Heart right ventricle (tissue), 16 donors: Measurements from ENCODE around the gene CCDC201. TPM values are rescaled to one million over a fixed set of nuclear protein-coding genes. Genes with fewer than 3 reads are reported as not detected.
"Not testable (repeated sequence)": the region's sequence is repeated elsewhere in the genome, so short reads cannot be mapped to it uniquely, and the experiment has no call there.

ENCODE experiments used
- ATAC-seq, 8 donors: fragments of 200-7000 bp; cut with Tn5 transposase; one replicate each; pipeline ENCODE4 v1.9.1; 2020; ENCODE audit warnings: mild to moderate bottlenecking in 8 of 8, moderate library complexity in 8 of 8, moderate number of reproducible peaks in 1 of 8
- DNase-seq, 2 donors: peaks; one replicate each; pipeline ENCODE4 v3.0.0-alpha.2; 2020
- H3K27ac ChIP-seq, 10 donors: fragments of 200-600 bp; sonication (generic) in 2 of 10; one replicate each; pipeline versions ENCODE4 v1.5.0 to v1.8.0; 2020 to 2022; ENCODE audit warnings: mild to moderate bottlenecking in 3 of 10
- H3K27me3 ChIP-seq, 7 donors: fragments of 200-600 bp; one replicate each; pipeline ENCODE4 v1.8.0; 2021 to 2022; ENCODE audit warnings: mild to moderate bottlenecking in 2 of 7
- H3K36me3 ChIP-seq, 9 donors: fragments of 200-600 bp; sonication (generic) in 1 of 9; one replicate each; pipeline versions ENCODE4 v1.5.0 to v1.8.0; 2020 to 2022; ENCODE audit warnings: mild to moderate bottlenecking in 2 of 9
- H3K4me1 ChIP-seq, 9 donors: fragments of 200-600 bp; sonication (generic) in 1 of 9; one replicate each; pipeline versions ENCODE4 v1.5.0 to v1.8.0; 2020 to 2022; ENCODE audit warnings: mild to moderate bottlenecking in 4 of 9
- H3K4me3 ChIP-seq, 10 donors: fragments of 200-600 bp; sonication (generic) in 2 of 10; one replicate each; pipeline versions ENCODE4 v1.5.0 to v1.8.0; 2020 to 2022; ENCODE audit warnings: mild to moderate bottlenecking in 7 of 10, moderate library complexity in 2 of 10
- H3K9me3 ChIP-seq, 11 donors: fragments of 200-600 bp in 10 of 11; sonication (generic) in 2 of 11; one replicate each; pipeline versions ENCODE4 v1.5.0 to v1.8.0; 2013 to 2022; ENCODE audit warnings: mild to moderate bottlenecking in 2 of 11, control low read depth in 1 of 11, moderate library complexity in 1 of 11
- CTCF ChIP-seq, 9 donors: fragments of 200-600 bp; sonication (generic) in 2 of 9; IDR thresholded peaks; one replicate each; pipeline versions ENCODE4 v1.5.0 to v1.8.0; 2021 to 2022; ENCODE audit warnings: antibody characterized with exemption in 9 of 9, mild to moderate bottlenecking in 5 of 9, moderate library complexity in 1 of 9
- WGBS, 2 donors: extraction: QIAGEN DNeasy Blood & Tissue Kit; methylation state at CpG; one replicate each; pipeline ENCODE4 v1.1.7; 2013; ENCODE audit warnings: inconsistent platforms in 1 of 2; 5-methylcytosine and 5-hydroxymethylcytosine counted together
- intact Hi-C, 10 donors: fragments of 100-400 bp; cut with DNase I; formaldehyde crosslinking; loops; one replicate each; pipeline versions ENCODE4 v1.11.1 to v1.14.2; 2022
- polyA plus RNA-seq, 2 donors: library from polyadenylated mRNA; stranded (reverse); fragments of 200-250 nt; gene quantifications; one replicate each; pipeline ENCODE4 v1.2.3, GENCODE V29; 2013
- total RNA-seq, 10 donors: library from RNA; stranded (reverse); fragmentation: NEBNext Ultra II Directional in 3 of 10; extraction: Animal tissue kit (Norgen Biotek cat#: 25700) in 3 of 10; gene quantifications; one replicate each; pipeline versions ENCODE4 v1.2.1 to v1.2.4, GENCODE V29; 2021 to 2023
- donor health status: Arrhythmogenic right ventricular cardiomyopathy.
- donor health status: ischemic (EF 13 %, LVEDD 7.1; RV severe dilation, severe dysfunction).
- donor health status: healthy with polysubstance abuse.
- donor health status: DM: no; HTN: yes; CAD: no.
- donor health status: DM: no; HTN: no; CAD: no.
- donor health status: ischemic (EF 25% LVEDD 6.9; RV normal size, moderate dysfunction).
- donor health status: ischemic (EF 25% LVEDD 5.7; RV mildly dilated, moderate dysfunction).
- donor health status: healthy.
- donor health status: DM: yes; HTN: yes; CAD: no.
- donor health status: Ischemic cardiomyopathy.
- donor health status: ischemic (EF 35%, LVEDD 5.7; RV mildly dilated, moderate dysfunction).
- donor health status: nonischemic (EF 11% LVEDD 7.7; RV severe dilation, severe dysfunction).
- donor health status: DM: yes; HTN: yes; CAD: no.
- donor health status: PGD.
- donor health status: ischemic (EF 29% LVEDD 5.4; RV normal size, mild dysfunction).
- donor health status: nonischemic (EF 23%, LVEDD 6.1; RV moderate dilation, normal function).

CCDC201 gene
- total and polyA plus RNA-seq, 12 donors: not detected

GRCh38 chr7:45813771-45814170, 59.1 kb downstream of the CCDC201 start:
- peak in 1 of 2 donors; percentile 29 for DNase-seq
- intact Hi-C loops, H3K27me3 ChIP-seq, H3K4me1 ChIP-seq, H3K36me3 ChIP-seq, H3K9me3 ChIP-seq, H3K4me3 ChIP-seq, ATAC-seq: not testable (repeated sequence)
- 86 to 93% methylated on average over 18 of the region's 18 CpGs for WGBS, 2 donors
- H3K27ac ChIP-seq: peak overlapping the region in 2 of 10 donors; percentile 27 to 39

- Histone ChIP-seq H3K4me1 (no peaks in the 10 kb centered on the region), H3K4me3 (no peak overlapping the region), H3K36me3 (no peaks in the 10 kb centered on the region), H3K27ac (no peak overlapping the region), H3K27me3 (no peaks in the 10 kb centered on the region), H3K9me3 (no peaks in the 10 kb centered on the region)
- DNase-seq (no peak), ATAC-seq (no peak)
- TF ChIP-seq CTCF (IDR thresholded peaks at IDR 0.05): no peak
- intact Hi-C loops: no loop called here
- 93 to 97% methylated on average over 23 to 24 of the region's 24 CpGs for WGBS, 2 donors
Measured at GRCh38 chr7:45812946-45813345, 59.9 kb downstream of the CCDC201 start.

DNA sequence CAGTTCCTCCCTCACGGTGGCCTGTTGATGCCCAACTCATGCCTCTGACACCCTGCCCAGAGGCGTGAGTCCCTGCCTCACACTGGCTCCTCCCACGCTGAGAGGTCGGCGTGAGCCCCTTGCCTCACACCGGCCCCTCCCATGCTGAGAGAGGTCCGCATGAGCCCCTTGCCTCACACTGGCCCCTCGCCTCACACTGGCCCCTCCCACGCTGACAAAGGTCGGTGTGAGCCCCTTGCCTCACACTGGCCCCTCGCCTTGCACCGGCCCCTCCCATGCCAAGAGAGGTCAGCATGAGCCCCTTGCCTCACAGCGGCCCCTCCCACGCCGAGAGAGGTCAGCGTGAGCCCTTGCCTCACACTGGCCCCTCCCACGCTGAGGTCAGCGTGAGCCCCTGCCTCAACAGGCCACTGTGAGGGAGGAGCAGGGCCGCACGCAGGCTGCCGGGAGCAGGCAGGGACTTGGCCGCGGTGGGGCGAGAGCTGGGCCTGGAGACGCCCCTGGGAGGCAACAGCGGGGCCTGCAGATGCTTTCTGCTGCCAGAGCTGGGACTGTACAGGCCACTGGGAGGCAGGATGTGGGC, 61.1 kb downstream of the CCDC201 start:
- H3K27me3 ChIP-seq, H3K4me3 ChIP-seq, H3K36me3 ChIP-seq, intact Hi-C loops, H3K27ac ChIP-seq, H3K4me1 ChIP-seq, DNase-seq, H3K9me3 ChIP-seq, ATAC-seq: not testable (repeated sequence)
- 90% methylated on average over 26 of the region's 26 CpGs for WGBS, 2 donors

GRCh38 chr7:45810451-45811005, 62.4 kb downstream of the CCDC201 start:
- ATAC-seq, H3K27me3 ChIP-seq, H3K9me3 ChIP-seq, H3K36me3 ChIP-seq, DNase-seq, H3K4me1 ChIP-seq, intact Hi-C loops, H3K4me3 ChIP-seq, H3K27ac ChIP-seq: not testable (repeated sequence)
- 93 to 94% methylated on average over 23 to 27 of the region's 28 CpGs for WGBS, 2 donors

Other genes starting within 250 kb of the CCDC201 start
- not detected for gene IGFBP1, start 15.4 kb upstream of the CCDC201 start, total RNA-seq
- under 1 TPM in 1 of 2 donors, not detected in 1; 0.03 TPM for gene IGFBP1, start 15.4 kb upstream of the CCDC201 start, polyA plus RNA-seq
- 100 to 1,000 TPM in 1 of 10 donors, 10 to 100 TPM in 9; 32.1 to 104 (median 63.7) TPM for gene IGFBP3, start 48.2 kb upstream of the CCDC201 start, total RNA-seq
- 100 to 1,000 TPM in 1 of 2 donors, 10 to 100 TPM in 1; 82.8 to 183 TPM for gene IGFBP3, start 48.2 kb upstream of the CCDC201 start, polyA plus RNA-seq